GF-D8 (cell line): ENCODE results near the gene ZWILCH.
"Not testable (repeated sequence)": the region's sequence is repeated elsewhere in the genome, so short reads cannot be mapped to it uniquely, and the experiment has no call there.

Experiments
- DNase-seq: peaks from one replicate; lab custom pipeline; 2025; lab: John Stamatoyannopoulos, UW

ZWILCH gene

GRCh38 chr15:66488525-66488924, 16.6 kb upstream of the ZWILCH start:
- no peak for DNase-seq

GRCh38 chr15:66489179-66489791, 15.8 kb upstream of the ZWILCH start:
- DNase-seq: no peak

- DNase-seq: peak; percentile 46
Measured at GRCh38 chr15:66491846-66492245, 13.3 kb upstream of the ZWILCH start.

GRCh38 chr15:66494262-66494661, 10.9 kb upstream of the ZWILCH start:
- no peak for DNase-seq

- no peak for DNase-seq
Measured at GRCh38 chr15:66496951-66497501, 8.1 kb upstream of the ZWILCH start.

GRCh38 chr15:66497502-66498455, 7.3 kb upstream of the ZWILCH start, which contains the start of gene SNAPC5:
TSS of gene SNAPC5 (minus strand) at chr15:66497762. CDS start at chr15:66497731, 31 bp downstream.
- DNase-seq: peak; percentile 88

- DNase-seq: no peak
Measured at GRCh38 chr15:66498501-66499386, 6.4 kb upstream of the ZWILCH start.

- not testable (repeated sequence) for DNase-seq
Measured at GRCh38 chr15:66500346-66500745, 4.8 kb upstream of the ZWILCH start.

- DNase-seq: no peak
Measured at GRCh38 chr15:66502491-66502890, 2.6 kb upstream of the ZWILCH start.

- not testable (repeated sequence) for DNase-seq
Measured at GRCh38 chr15:66503041-66503648, 2.0 kb upstream of the ZWILCH start.

- DNase-seq: no peak
Measured at GRCh38 chr15:66503780-66504562, 1.2 kb upstream of the ZWILCH start.

- DNase-seq: no peak
Measured at GRCh38 chr15:66505430-66505811, 295 bp downstream of the ZWILCH start.

- no peak for DNase-seq
Measured at GRCh38 chr15:66505818-66506217, 692 bp downstream of the ZWILCH start.

GRCh38 chr15:66508293-66508883, 3.3 kb downstream of the ZWILCH start:
- DNase-seq: no peak

GRCh38 chr15:66514586-66514985, 9.5 kb downstream of the ZWILCH start:
- no peak for DNase-seq

GRCh38 chr15:66515901-66516322, 10.8 kb downstream of the ZWILCH start:
- no peak for DNase-seq

- DNase-seq: no peak
Measured at GRCh38 chr15:66523926-66524325, 18.8 kb downstream of the ZWILCH start.

- DNase-seq: no peak
Measured at GRCh38 chr15:66524838-66525237, 19.7 kb downstream of the ZWILCH start.

- no peak for DNase-seq
Measured at GRCh38 chr15:66535056-66535455, 29.9 kb downstream of the ZWILCH start.

GRCh38 chr15:66542896-66543295, 37.8 kb downstream of the ZWILCH start:
- DNase-seq: no peak
